Measurements from ENCODE around the gene GRIA1. TPM values are rescaled to one million over a fixed set of nuclear protein-coding genes. Genes with fewer than 3 reads are reported as not detected.

The GRIA1 gene
- total and polyA plus RNA-seq, 10 of the 15 experiments (the other 5 are each of a cell fraction or from before 2014, with no cell fraction given), result 0.04 to 0.18 (median 0.04) TPM; not detected in 7

GRCh38 chr5:153489611-153490010, 859 bp upstream of the GRIA1 start:
- DNase-seq (ENCODE audit: low read depth, low spot score) (no peak), FAIRE-seq (no peak), ATAC-seq (no peak)
- Histone ChIP-seq H2AFZ (ENCODE audit: control insufficient read depth, low read depth, low read length) (no peak overlapping the region), H3K79me2 (ENCODE audit: control insufficient read depth, insufficient read depth, low read length) (no peaks in the 10 kb centered on the region), H3K9me3 (replicated peaks; ENCODE audit: control insufficient read depth, insufficient read depth, low read length) (no peaks in the 10 kb centered on the region), H3K36me3 (ENCODE audit: control insufficient read depth in 2 of 2, insufficient read depth in 2 of 2, low read length in 1 of 2) (no peaks in the 10 kb centered on the region), H4K20me1 (ENCODE audit: control insufficient read depth, insufficient read depth) (no peaks in the 10 kb centered on the region), H3K4me1 (ENCODE audit: control insufficient read depth, insufficient read depth, low read length) (no peaks in the 10 kb centered on the region), H3K27ac (ENCODE audit: control insufficient read depth, insufficient read depth) (no peak overlapping the region), H3K4me2 (ENCODE audit: control insufficient read depth, insufficient read depth) (no peak overlapping the region), H3K27me3 (replicated peaks in 1 of 2; ENCODE audit: control insufficient read depth in 2 of 2, insufficient read depth in 2 of 2, low read length in 1 of 2) (peaks cover 5 to 8% of the 10 kb centered on the region in 2 experiments; a peak in 3 of 4 replicates), H3K9ac (ENCODE audit: control insufficient read depth, insufficient read depth, low read length) (no peak overlapping the region), H3K4me3 (no peak overlapping the region)
- TF ChIP-seq RAD21 (IDR thresholded peaks at IDR 0.05; ENCODE audit: insufficient read depth, low read depth, low read length) (no peak), SREBF1 (IDR thresholded peaks at IDR 0.05; ENCODE audit: low read length) (no peak), EED (IDR thresholded peaks at IDR 0.05; ENCODE audit: low read depth) (no peak), FOXM1 (IDR thresholded peaks at IDR 0.05; ENCODE audit: low read depth, low read length) (no peak), NR2F1 (conservative IDR thresholded peaks at IDR 0.05) (no peak), ASH2L (IDR thresholded peaks at IDR 0.05; ENCODE audit: borderline replicate concordance, low read depth) (no peak), SMC3 (IDR thresholded peaks at IDR 0.05; ENCODE audit: borderline replicate concordance, low read length) (no peak), ZBTB40 (IDR thresholded peaks at IDR 0.05; ENCODE audit: borderline replicate concordance) (no peak), ZZZ3 (IDR thresholded peaks at IDR 0.05; ENCODE audit: control insufficient read depth, insufficient read length, low read depth) (no peak), TBL1XR1 (IDR thresholded peaks at IDR 0.05; ENCODE audit: low read depth, low read length) (no peak), E2F4 (IDR thresholded peaks at IDR 0.05; ENCODE audit: low read depth, low read length) (no peak), MEF2A (IDR thresholded peaks at IDR 0.05; ENCODE audit: insufficient read depth, low read depth, low read length) (no peak), HDGF (IDR thresholded peaks at IDR 0.05) (no peak), CHD4 (IDR thresholded peaks at IDR 0.05) (no peak), BRCA1 (IDR thresholded peaks at IDR 0.05; ENCODE audit: low read depth, low read length) (no peak), SUPT20H (IDR thresholded peaks at IDR 0.05; ENCODE audit: borderline replicate concordance, control insufficient read depth, low read depth, low read length) (no peak), FOXK2 (IDR thresholded peaks at IDR 0.05) (no peak), ATF3 (IDR thresholded peaks at IDR 0.05; ENCODE audit: borderline replicate concordance, extremely low read depth, low read depth, low read length) (no peak), NFIC (IDR thresholded peaks at IDR 0.05; ENCODE audit: low read depth, low read length) (no peak)
- ChIA-PET SMC1A (ENCODE audit: uncharacterized antibody, unreplicated experiment) (interaction anchor here (0.6 to 2.2 kb wide), 5 partner anchors 11 to 77 kb away, joined by 3 to 19 read pairs (median 3); no protein-coding TSS in a partner anchor), CTCF (interaction anchor here (0.8 kb wide), 1 partner anchor 957 kb away, joined by 4 read pairs; no protein-coding TSS in a partner anchor), POLR2A (interaction anchor here (0.6 kb wide), 1 partner anchor 891 kb away, joined by 4 read pairs; no protein-coding TSS in a partner anchor), RAD21 (ENCODE audit: unreplicated experiment) (no interaction called here)
- in situ Hi-C loops (cut with MboI) (no loop called here), intact Hi-C loops (cut with micrococcal nuclease; ENCODE audit: unreplicated experiment) (no loop called here)
- 0% methylated on average over 3 of the region's 3 CpGs for WGBS (ENCODE audit: insufficient coverage, insufficient replicate concordance, low lambda C conversion rate, missing lambda C conversion rate)
- BruUV-seq (replicated peaks), result no TSS peak

Data from GM12878 (cell line).